IMR-90 (cell line): ENCODE data around the gene PNPLA2. TPM values are rescaled to one million over a fixed set of nuclear protein-coding genes. Genes with fewer than 3 reads are reported as not detected.

Source experiments
- ATAC-seq: fragments of 200-7000 bp; cut with Tn5 transposase; 2 replicates; pipeline ENCODE4 v1.9.1; 2020; ENCODE audit warnings: low read depth, mild to moderate bottlenecking, moderate library complexity
- BruUV-seq: library from RNA; stranded (reverse); fragments of 400-500 nt; replicated peaks from 2 replicates; lab custom pipeline; 2021; lab: Mats Ljungman, UMichigan
- CTCF ChIA-PET: fragments of 300-600 bp; formaldehyde crosslinking; extraction: SDS; loops from one replicate; lab custom pipeline; 2021; ENCODE audit warnings: antibody characterized with exemption; lab: Yijun Ruan, JAX
- POLR2A ChIA-PET: fragments of 300-600 bp; sonication (Branson Sonifier 250); formaldehyde crosslinking; loops from one replicate; lab custom pipeline; 2022; ENCODE audit warnings: antibody characterized with exemption; ENCODE audit not compliant: unreplicated experiment; lab: Charles Lee
- DNase-seq: peaks from one replicate; pipeline ENCODE4 v3.0.0; 2013
- H2AFZ ChIP-seq: replicated peaks from 2 replicates; pipeline ENCODE3; 2013; ENCODE audit warnings: low read length, mild to moderate bottlenecking; ENCODE audit not compliant: poor library complexity
- H2AK5ac ChIP-seq: 2 replicates; pipeline ENCODE4 v1.6.1; 2013; ENCODE audit warnings: low read depth, low read length, inconsistent platforms
- H2AK9ac ChIP-seq: replicated peaks from 2 replicates; pipeline ENCODE3; 2013; ENCODE audit warnings: mild to moderate bottlenecking, low read depth, low read length, moderate library complexity; ENCODE audit not compliant: poor library complexity
- H2BK120ac ChIP-seq: 2 replicates; pipeline ENCODE4 v1.6.1; 2013; ENCODE audit warnings: low read depth, low read length, inconsistent platforms
- H2BK15ac ChIP-seq: 3 replicates; pipeline ENCODE4 v1.6.1; 2013; ENCODE audit warnings: low read depth, low read length, inconsistent platforms
- H2BK20ac ChIP-seq: 2 replicates; pipeline ENCODE4 v1.6.1; 2013; ENCODE audit warnings: low read depth, mild to moderate bottlenecking, inconsistent platforms, low read length, moderate library complexity
- H2BK5ac ChIP-seq: 2 replicates; pipeline ENCODE4 v1.6.1; 2013; ENCODE audit warnings: mild to moderate bottlenecking, low read depth, low read length, inconsistent platforms; ENCODE audit not compliant: poor library complexity, severe bottlenecking
- H3K14ac ChIP-seq: replicated peaks from 2 replicates; pipeline ENCODE4 v1.6.1; 2013; ENCODE audit warnings: low read depth, low read length, inconsistent platforms
- H3K18ac ChIP-seq: 2 replicates; pipeline ENCODE4 v1.6.1; 2013; ENCODE audit warnings: low read depth, low read length, control low read depth
- H3K23ac ChIP-seq: 2 replicates; pipeline ENCODE4 v1.6.1; 2013; ENCODE audit warnings: low read depth, low read length, inconsistent platforms
- H3K27ac ChIP-seq: 2 replicates; pipeline ENCODE4 v1.5.1; 2013; ENCODE audit warnings: mild to moderate bottlenecking, control low read depth, low read length; ENCODE audit not compliant: insufficient read depth
- H3K27me3 ChIP-seq: 2 replicates; pipeline ENCODE4 v1.6.1; 2013; ENCODE audit warnings: low read length; ENCODE audit not compliant: control insufficient read depth, insufficient read depth
- H3K36me3 ChIP-seq: 2 replicates; pipeline ENCODE4 v1.6.1; 2013; ENCODE audit warnings: low read length, mixed read lengths; ENCODE audit not compliant: control insufficient read depth, insufficient read depth
- H3K4ac ChIP-seq: 2 replicates; pipeline ENCODE4 v1.6.1; 2013; ENCODE audit warnings: low read depth, low read length, inconsistent platforms
- H3K4me1 ChIP-seq: 2 replicates; pipeline ENCODE4 v1.6.1; 2013; ENCODE audit warnings: low read length, mixed read lengths; ENCODE audit not compliant: control insufficient read depth, insufficient read depth
- H3K4me2 ChIP-seq: 2 replicates; pipeline ENCODE4 v1.6.1; 2013; ENCODE audit warnings: low read depth, mild to moderate bottlenecking, control low read depth, low read length, moderate library complexity
- H3K4me3 ChIP-seq: 2 replicates; pipeline ENCODE4 v1.5.1; 2013; ENCODE audit warnings: low read depth, mild to moderate bottlenecking, control low read depth, low read length, moderate library complexity; ENCODE audit not compliant: insufficient read depth
- H3K56ac ChIP-seq: 2 replicates; pipeline ENCODE4 v1.6.1; 2013; ENCODE audit warnings: low read length, inconsistent platforms; ENCODE audit not compliant: insufficient read depth; ENCODE audit errors: extremely low read depth
- H3K79me1 ChIP-seq, 2 experiments: 2 replicates each; pipeline ENCODE4 v1.6.1; 2013; ENCODE audit warnings: low read length in 2 of 2, inconsistent platforms in 1 of 2, low read depth in 1 of 2
- H3K9ac ChIP-seq: 2 replicates; pipeline ENCODE4 v1.6.1; 2013; ENCODE audit warnings: low read depth, low read length, control low read depth
- H3K9me1 ChIP-seq: 2 replicates; pipeline ENCODE4 v1.6.1; 2013; ENCODE audit warnings: low read length, inconsistent platforms; ENCODE audit not compliant: insufficient read depth
- H3K9me3 ChIP-seq: 2 replicates; pipeline ENCODE4 v1.6.1; 2013; ENCODE audit warnings: low read length; ENCODE audit not compliant: control insufficient read depth, insufficient read depth
- H4K20me1 ChIP-seq: 2 replicates; pipeline ENCODE4 v1.6.1; 2013; ENCODE audit warnings: low read length, inconsistent platforms; ENCODE audit not compliant: insufficient read depth
- H4K5ac ChIP-seq: 2 replicates; pipeline ENCODE4 v1.6.1; 2013; ENCODE audit warnings: mild to moderate bottlenecking, low read depth, low read length, control low read depth
- H4K8ac ChIP-seq, 2 experiments: 2 replicates each; pipeline ENCODE4 v1.6.1; 2013; ENCODE audit warnings: low read depth in 2 of 2, low read length in 2 of 2, control low read depth in 1 of 2, inconsistent platforms in 1 of 2
- H4K91ac ChIP-seq: 2 replicates; pipeline ENCODE4 v1.6.1; 2013; ENCODE audit warnings: low read depth, low read length, inconsistent platforms; ENCODE audit not compliant: insufficient read depth
- BHLHE40 ChIP-seq: fragments of 150-350 bp; IDR thresholded peaks from 2 replicates; pipeline ENCODE4 v1.6.1; 2016; ENCODE audit warnings: mild to moderate bottlenecking, low read depth, low read length
- CEBPB ChIP-seq: IDR thresholded peaks from 2 replicates; pipeline ENCODE4 v1.6.1; 2012; ENCODE audit warnings: low read depth, low read length, improper control_type of control experiment
- CHD1 ChIP-seq: IDR thresholded peaks from 2 replicates; pipeline ENCODE4 v1.6.1; 2012; ENCODE audit warnings: low read depth, low read length, improper control_type of control experiment
- FOS ChIP-seq: fragments of 150-350 bp; IDR thresholded peaks from 2 replicates; pipeline ENCODE4 v1.6.1; 2016; ENCODE audit warnings: low read depth, low read length
- MAFK ChIP-seq: IDR thresholded peaks from 2 replicates; pipeline ENCODE4 v1.6.1; 2012; ENCODE audit warnings: low read depth, low read length, improper control_type of control experiment
- MXI1 ChIP-seq: IDR thresholded peaks from 2 replicates; pipeline ENCODE4 v1.6.1; 2012; ENCODE audit warnings: low read depth, mild to moderate bottlenecking, low read length, moderate library complexity, borderline replicate concordance
- NFE2L2 ChIP-seq: fragments of 150-350 bp; IDR thresholded peaks from 2 replicates; pipeline ENCODE4 v1.6.1; 2016; ENCODE audit warnings: low read depth, mild to moderate bottlenecking, low read length
- POLR2A ChIP-seq: IDR thresholded peaks from 2 replicates; pipeline ENCODE4 v1.6.1; 2012; ENCODE audit warnings: mild to moderate bottlenecking, low read depth, low read length
- RAD21 ChIP-seq: IDR thresholded peaks from 2 replicates; pipeline ENCODE4 v1.6.1; 2012; ENCODE audit warnings: low read length, improper control_type of control experiment
- RCOR1 ChIP-seq: IDR thresholded peaks from 2 replicates; pipeline ENCODE4 v1.6.1; 2012; ENCODE audit warnings: mild to moderate bottlenecking, low read length, improper control_type of control experiment; ENCODE audit not compliant: insufficient replicate concordance
- RFX5 ChIP-seq: IDR thresholded peaks from 2 replicates; pipeline ENCODE4 v1.8.0; 2012; ENCODE audit warnings: low read depth, mild to moderate bottlenecking, low read length, moderate library complexity
- SMC3 ChIP-seq: fragments of 150-350 bp; IDR thresholded peaks from 2 replicates; pipeline ENCODE4 v1.6.1; 2016; ENCODE audit warnings: low read depth, mild to moderate bottlenecking, antibody characterized with exemption, low read length, moderate library complexity
- WGBS, 2 experiments: methylation state at CpG; one replicate each; pipeline versions ENCODE4 v1.1.5 to v1.1.7; 2013; ENCODE audit warnings: missing lambda C conversion rate in 2 of 2; ENCODE audit not compliant: insufficient read length in 1 of 2; ENCODE audit errors: extremely low coverage in 2 of 2; 5-methylcytosine and 5-hydroxymethylcytosine counted together
- dilution Hi-C: fragments of 300-500 bp; cut with HindIII; formaldehyde crosslinking; loops from one replicate; pipeline ENCODE4 v1.14.3; 2018; ENCODE audit warnings: low sequenced_read_pairs; ENCODE audit not compliant: unreplicated experiment
- in situ Hi-C: fragments of 300-500 bp; cut with MboI; formaldehyde crosslinking; loops from 3 replicates; pipeline ENCODE4 v1.14.3; 2019; ENCODE audit warnings: low sequenced_read_pairs, inconsistent platforms, mixed read lengths
- intact Hi-C: fragments of 100-400 bp; cut with micrococcal nuclease; formaldehyde crosslinking; loops from 2 replicates; pipeline ENCODE4 v1.10.0; 2022
- polyA plus RNA-seq, 3 experiments: library from polyadenylated mRNA; depleted of rRNA; stranded (reverse); fragments of >200 nt; gene quantifications; 2 replicates each; pipeline ENCODE4 v1.2.3, GENCODE V29; 2012; ENCODE audit warnings: low replicate concordance in 1 of 3
- total RNA-seq: library from RNA; depleted of rRNA; stranded (reverse); fragments of >200 nt; gene quantifications from 2 replicates; pipeline ENCODE4 v1.2.3, GENCODE V29; 2012
- TF ChIP-seq, protein P1 (sequence below): fragments of 150-350 bp; IDR thresholded peaks from 2 replicates; pipeline ENCODE4 v1.6.1; 2017; ENCODE audit warnings: mild to moderate bottlenecking, antibody characterized with exemption, low read length, low read depth
- TF ChIP-seq, protein P2 (sequence below): fragments of 150-350 bp; IDR thresholded peaks from 2 replicates; pipeline ENCODE4 v1.6.1; 2016; ENCODE audit warnings: low read depth, mild to moderate bottlenecking, low read length, moderate library complexity, borderline replicate concordance
- TF ChIP-seq, protein P3 (sequence below): conservative IDR thresholded peaks from 2 replicates; pipeline ENCODE4 v1.5.1; 2012; ENCODE audit warnings: mild to moderate bottlenecking, low read depth, low read length, improper control_type of control experiment

PNPLA2 gene
- total and polyA plus RNA-seq, 2 of the 4 experiments (the other 2 are of a cell fraction): 7.0 to 94.3 TPM

- Histone ChIP-seq H2AK9ac (peak overlapping the region; percentile 2), H3K4me1 (peaks cover 42% of the 10 kb centered on the region), H3K36me3 (no peaks in the 10 kb centered on the region; the same call in 1 of the 2 replicates), H3K27me3 (no peaks in the 10 kb centered on the region), H3K9me1 (peaks cover 11% of the 10 kb centered on the region; the same call in 1 of the 2 replicates), H3K27ac (peak overlapping the region; percentile 98), H2AK5ac (peak overlapping the region; percentile 100), H2BK20ac (peak overlapping the region; percentile 47; the same call in 1 of the 2 replicates), H3K9me3 (no peaks in the 10 kb centered on the region), H4K91ac (peak overlapping the region; percentile 93), H2BK120ac (peak overlapping the region; percentile 95), H3K23ac (peak overlapping the region; percentile 72; the same call in 1 of the 2 replicates), H3K4ac (peak overlapping the region; percentile 96), H3K4me3 (no peak overlapping the region), H2BK5ac (peak overlapping the region; percentile 100), H4K8ac (peak overlapping the region; percentile 32 to 91; a peak in 2 of 4 replicates), H3K4me2 (peak overlapping the region; percentile 59), H3K14ac (peak overlapping the region; percentile 46), H3K56ac (no peak overlapping the region), H3K79me1 (peaks cover 23 to 70% of the 10 kb centered on the region in 2 experiments; a peak in 3 of 4 replicates), H2BK15ac (peak overlapping the region; percentile 42; the same call in 1 of the 3 replicates), H4K20me1 (peaks cover 43% of the 10 kb centered on the region), H3K9ac (peak overlapping the region; percentile 17), H2AFZ (no peak overlapping the region), H4K5ac (peak overlapping the region; percentile 60), H3K18ac (peak overlapping the region; percentile 58)
- in situ Hi-C loops: no loop called here
- ATAC-seq (no peak), DNase-seq (peak; percentile 53)
- intact Hi-C loops: loop anchor here (10.0 kb wide), 1 partner anchor 208 kb away; no protein-coding TSS in a partner anchor
- POLR2A ChIA-PET: no interaction called here
- CTCF ChIA-PET: interaction anchor here (0.7 kb wide), 1 partner anchor 10 kb away, joined by 3 read pairs; no protein-coding TSS in a partner anchor
- 47% methylated on average over 8 of the region's 11 CpGs; no CpG with 5 or more reads in 1 of the 2 experiments for WGBS, 2 experiments
- dilution Hi-C loops: no loop called here
- no TSS peak for BruUV-seq
- TF ChIP-seq CEBPB (no peak), POLR2A (no peak), SMC3 (no peak), RCOR1 (no peak), RAD21 (no peak), CHD1 (no peak), MAFK (no peak), MXI1 (no peak), NFE2L2 (no peak), RFX5 (no peak), FOS (no peak), BHLHE40 (no peak)
- TF ChIP-seq, protein P1, sequence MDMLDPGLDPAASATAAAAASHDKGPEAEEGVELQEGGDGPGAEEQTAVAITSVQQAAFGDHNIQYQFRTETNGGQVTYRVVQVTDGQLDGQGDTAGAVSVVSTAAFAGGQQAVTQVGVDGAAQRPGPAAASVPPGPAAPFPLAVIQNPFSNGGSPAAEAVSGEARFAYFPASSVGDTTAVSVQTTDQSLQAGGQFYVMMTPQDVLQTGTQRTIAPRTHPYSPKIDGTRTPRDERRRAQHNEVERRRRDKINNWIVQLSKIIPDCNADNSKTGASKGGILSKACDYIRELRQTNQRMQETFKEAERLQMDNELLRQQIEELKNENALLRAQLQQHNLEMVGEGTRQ: no peak
- TF ChIP-seq, protein P2, sequence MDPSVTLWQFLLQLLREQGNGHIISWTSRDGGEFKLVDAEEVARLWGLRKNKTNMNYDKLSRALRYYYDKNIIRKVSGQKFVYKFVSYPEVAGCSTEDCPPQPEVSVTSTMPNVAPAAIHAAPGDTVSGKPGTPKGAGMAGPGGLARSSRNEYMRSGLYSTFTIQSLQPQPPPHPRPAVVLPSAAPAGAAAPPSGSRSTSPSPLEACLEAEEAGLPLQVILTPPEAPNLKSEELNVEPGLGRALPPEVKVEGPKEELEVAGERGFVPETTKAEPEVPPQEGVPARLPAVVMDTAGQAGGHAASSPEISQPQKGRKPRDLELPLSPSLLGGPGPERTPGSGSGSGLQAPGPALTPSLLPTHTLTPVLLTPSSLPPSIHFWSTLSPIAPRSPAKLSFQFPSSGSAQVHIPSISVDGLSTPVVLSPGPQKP: no peak
- TF ChIP-seq, protein P3, sequence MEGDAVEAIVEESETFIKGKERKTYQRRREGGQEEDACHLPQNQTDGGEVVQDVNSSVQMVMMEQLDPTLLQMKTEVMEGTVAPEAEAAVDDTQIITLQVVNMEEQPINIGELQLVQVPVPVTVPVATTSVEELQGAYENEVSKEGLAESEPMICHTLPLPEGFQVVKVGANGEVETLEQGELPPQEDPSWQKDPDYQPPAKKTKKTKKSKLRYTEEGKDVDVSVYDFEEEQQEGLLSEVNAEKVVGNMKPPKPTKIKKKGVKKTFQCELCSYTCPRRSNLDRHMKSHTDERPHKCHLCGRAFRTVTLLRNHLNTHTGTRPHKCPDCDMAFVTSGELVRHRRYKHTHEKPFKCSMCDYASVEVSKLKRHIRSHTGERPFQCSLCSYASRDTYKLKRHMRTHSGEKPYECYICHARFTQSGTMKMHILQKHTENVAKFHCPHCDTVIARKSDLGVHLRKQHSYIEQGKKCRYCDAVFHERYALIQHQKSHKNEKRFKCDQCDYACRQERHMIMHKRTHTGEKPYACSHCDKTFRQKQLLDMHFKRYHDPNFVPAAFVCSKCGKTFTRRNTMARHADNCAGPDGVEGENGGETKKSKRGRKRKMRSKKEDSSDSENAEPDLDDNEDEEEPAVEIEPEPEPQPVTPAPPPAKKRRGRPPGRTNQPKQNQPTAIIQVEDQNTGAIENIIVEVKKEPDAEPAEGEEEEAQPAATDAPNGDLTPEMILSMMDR: no peak
These were observed 27.9 kb downstream of the PNPLA2 start for GRCh38 chr11:846496-847098.
